ENCODE results near the gene TMEM161B. TPM values are rescaled to one million over a fixed set of nuclear protein-coding genes. Genes with fewer than 3 reads are reported as not detected.

Gene TMEM161B
- total RNA-seq, 1 donor from 2014 or later = 16.9 TPM

- Mint-ChIP-seq H3K27ac (ENCODE audit: unreplicated experiment) (no peak overlapping the region), H3K4me3 (no peak overlapping the region), H3K9me3 (peaks cover 6% of the 10 kb centered on the region), H3K27me3 (ENCODE audit: low read depth) (no peaks in the 10 kb centered on the region), H3K36me3 (ENCODE audit: low read depth) (peaks cover 19% of the 10 kb centered on the region), H3K4me1 (no peaks in the 10 kb centered on the region)
- no peak for DNase-seq (ENCODE audit: low read depth, low spot score)
- TF ChIP-seq CTCF (conservative IDR thresholded peaks at IDR 0.05) = no peak
These were observed 10.0 kb downstream of the TMEM161B start for GRCh38 chr5:88258636-88259035.

- Mint-ChIP-seq H3K4me1 (no peaks in the 10 kb centered on the region), H3K27ac (ENCODE audit: unreplicated experiment) (no peak overlapping the region)
- DNase-seq (ENCODE audit: low read depth, low spot score) = no peak
These were observed 11.8 kb downstream of the TMEM161B start for GRCh38 chr5:88256872-88257271.

GRCh38 chr5:88256037-88256436 lies 12.6 kb downstream of the TMEM161B start:
- no peak overlapping the region for H3K27ac Mint-ChIP-seq (ENCODE audit: unreplicated experiment)
- no peak for DNase-seq (ENCODE audit: low read depth, low spot score)
- H3K27me3 Mint-ChIP-seq (ENCODE audit: low read depth) = no peaks in the 10 kb centered on the region
- H3K4me1 Mint-ChIP-seq = no peaks in the 10 kb centered on the region
- no peak for TF ChIP-seq CTCF (conservative IDR thresholded peaks at IDR 0.05)
- peaks cover under 1% of the 10 kb centered on the region for H3K36me3 Mint-ChIP-seq (ENCODE audit: low read depth)
- no peak overlapping the region for H3K4me3 Mint-ChIP-seq
- no peaks in the 10 kb centered on the region for H3K9me3 Mint-ChIP-seq

More at GRCh38 chr5:88256872-88257271, 11.8 kb downstream of the TMEM161B start:
- H3K36me3 Mint-ChIP-seq (ENCODE audit: low read depth) = peaks cover 8% of the 10 kb centered on the region
- no peak overlapping the region for H3K4me3 Mint-ChIP-seq
- no peaks in the 10 kb centered on the region for H3K27me3 Mint-ChIP-seq (ENCODE audit: low read depth)
- TF ChIP-seq CTCF (conservative IDR thresholded peaks at IDR 0.05) = no peak
- peaks cover 2% of the 10 kb centered on the region for H3K9me3 Mint-ChIP-seq

- H3K27me3 Mint-ChIP-seq (ENCODE audit: low read depth) = no peaks in the 10 kb centered on the region
- H3K4me1 Mint-ChIP-seq = no peaks in the 10 kb centered on the region
- no peak for DNase-seq (ENCODE audit: low read depth, low spot score)
- no peaks in the 10 kb centered on the region for H3K36me3 Mint-ChIP-seq (ENCODE audit: low read depth)
- no peak overlapping the region for H3K4me3 Mint-ChIP-seq
- no peak overlapping the region for H3K27ac Mint-ChIP-seq (ENCODE audit: unreplicated experiment)
- H3K9me3 Mint-ChIP-seq = no peaks in the 10 kb centered on the region
- TF ChIP-seq CTCF (conservative IDR thresholded peaks at IDR 0.05) = no peak
These were observed 14.3 kb downstream of the TMEM161B start for GRCh38 chr5:88254320-88254719.

- Mint-ChIP-seq H3K27ac (ENCODE audit: unreplicated experiment) (no peak overlapping the region), H3K4me3 (no peak overlapping the region), H3K9me3 (no peaks in the 10 kb centered on the region), H3K27me3 (ENCODE audit: low read depth) (no peaks in the 10 kb centered on the region), H3K4me1 (peaks cover 12% of the 10 kb centered on the region), H3K36me3 (ENCODE audit: low read depth) (no peaks in the 10 kb centered on the region)
- TF ChIP-seq CTCF (conservative IDR thresholded peaks at IDR 0.05) = no peak
- no peak for DNase-seq (ENCODE audit: low read depth, low spot score)
These were observed 17.5 kb downstream of the TMEM161B start for GRCh38 chr5:88251048-88251711.
